HEK293 (cell line): ENCODE results near the gene MYOF.

Experiments used
- KLF16 ChIP-seq: fragments of 450-650 bp; formaldehyde crosslinking; IDR thresholded peaks from 2 replicates; pipeline ENCODE4 v1.5.1; 2017; ENCODE audit warnings: missing biosample characterization, missing genetic modification characterization
- ZNF140 ChIP-seq: fragments of 450-650 bp; formaldehyde crosslinking; IDR thresholded peaks from 2 replicates; pipeline ENCODE4 v1.5.1; 2016; ENCODE audit warnings: missing biosample characterization, missing genetic modification characterization
- ZNF274 ChIP-seq, 2 experiments: fragments of 200-500 bp in 1 of 2; fragments of 450-650 bp in 1 of 2; sonication (Bioruptor generic) in 1 of 2; formaldehyde crosslinking in 1 of 2; IDR thresholded peaks; 2 replicates each; pipeline versions ENCODE4 v1.5.1 to v1.6.1; 2014 to 2016; ENCODE audit warnings: borderline replicate concordance in 1 of 2, inconsistent platforms in 1 of 2, low read length in 1 of 2, missing biosample characterization in 1 of 2, missing genetic modification characterization in 1 of 2
- ZNF416 ChIP-seq: fragments of 450-650 bp; formaldehyde crosslinking; IDR thresholded peaks from 2 replicates; pipeline ENCODE4 v1.5.1; 2016; ENCODE audit warnings: missing biosample characterization, missing genetic modification characterization
- ZNF610 ChIP-seq: fragments of 450-650 bp; formaldehyde crosslinking; IDR thresholded peaks from 2 replicates; pipeline ENCODE4 v1.5.1; 2016; ENCODE audit warnings: missing biosample characterization, missing genetic modification characterization, borderline replicate concordance
- ZNF623 ChIP-seq: fragments of 450-650 bp; formaldehyde crosslinking; IDR thresholded peaks from 2 replicates; pipeline ENCODE4 v1.5.1; 2016; ENCODE audit warnings: missing biosample characterization, missing genetic modification characterization
- ZNF670 ChIP-seq: fragments of 450-650 bp; formaldehyde crosslinking; IDR thresholded peaks from 2 replicates; pipeline ENCODE4 v1.5.1; 2016; ENCODE audit warnings: missing biosample characterization, missing genetic modification characterization, low read depth
- TF ChIP-seq, protein P1 (sequence below): fragments of 450-650 bp; formaldehyde crosslinking; IDR thresholded peaks from 2 replicates; pipeline ENCODE4 v1.5.1; 2016; ENCODE audit warnings: missing biosample characterization, missing genetic modification characterization
- TF ChIP-seq, protein P2 (sequence below): fragments of 450-650 bp; formaldehyde crosslinking; IDR thresholded peaks from 2 replicates; pipeline ENCODE4 v1.5.1; 2016; ENCODE audit warnings: missing biosample characterization, missing genetic modification characterization, low read depth
- TF ChIP-seq, protein P3 (sequence below): fragments of 450-650 bp; formaldehyde crosslinking; IDR thresholded peaks from 2 replicates; pipeline ENCODE4 v1.5.1; 2016; ENCODE audit warnings: missing biosample characterization, missing genetic modification characterization, borderline replicate concordance
- TF ChIP-seq, protein P4 (sequence below): fragments of 450-650 bp; IDR thresholded peaks from 2 replicates; pipeline ENCODE4 v1.5.1; 2018; ENCODE audit warnings: missing biosample characterization, missing genetic modification characterization
- TF ChIP-seq, protein P5 (sequence below): fragments of 450-650 bp; formaldehyde crosslinking; IDR thresholded peaks from 2 replicates; pipeline ENCODE4 v1.5.1; 2016; ENCODE audit warnings: missing biosample characterization, missing genetic modification characterization

DNA sequence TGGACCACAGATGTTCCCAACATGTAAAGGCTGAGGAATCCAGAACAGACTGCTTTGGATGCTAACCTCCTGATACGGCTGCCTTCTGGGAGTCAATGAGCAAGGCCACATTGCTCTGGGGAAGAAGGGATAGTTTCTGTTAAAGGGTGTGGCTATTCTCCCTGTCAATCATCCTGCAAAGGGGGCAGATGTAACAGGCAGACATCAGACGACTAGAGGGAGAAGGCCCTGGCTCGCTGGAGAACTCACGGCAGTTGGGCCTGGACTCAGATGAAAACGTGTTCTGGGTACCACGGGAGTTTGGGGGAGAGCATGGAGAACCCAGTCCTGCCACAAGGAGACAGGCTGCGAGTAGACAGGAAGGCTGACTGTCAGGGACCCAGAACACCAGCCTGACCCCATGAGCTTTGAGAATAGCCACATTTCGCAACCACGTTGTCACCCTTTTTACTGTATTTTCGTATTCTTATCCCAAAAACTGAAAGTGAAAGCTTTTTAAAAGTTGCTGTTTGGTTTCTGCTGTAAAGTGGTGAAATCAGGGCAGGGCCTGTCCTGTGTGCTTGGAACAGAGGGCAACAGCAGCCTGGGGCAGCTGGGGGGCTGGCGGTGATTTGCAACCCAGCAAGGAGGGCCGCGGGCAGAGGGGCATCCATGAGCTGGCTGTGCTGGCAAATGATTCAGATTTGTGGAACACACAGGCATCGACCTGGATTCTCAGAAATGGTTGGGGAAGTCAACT, 95.3 kb downstream of the MYOF start:
- TF ChIP-seq KLF16 (tag by site-specific recombination) (no peak), ZNF416 (tag by site-specific recombination) (no peak), ZNF670 (tag by site-specific recombination) (no peak), ZNF274 (IDR thresholded peaks at IDR 0.05; ENCODE audit: low read length) (no peak), ZNF274 (tag by site-specific recombination; IDR thresholded peaks at IDR 0.05; ENCODE audit: borderline replicate concordance) (no peak), ZNF610 (tag by site-specific recombination) (no peak), ZNF140 (no peak), ZNF623 (tag by site-specific recombination) (no peak)
- TF ChIP-seq, protein P1, sequence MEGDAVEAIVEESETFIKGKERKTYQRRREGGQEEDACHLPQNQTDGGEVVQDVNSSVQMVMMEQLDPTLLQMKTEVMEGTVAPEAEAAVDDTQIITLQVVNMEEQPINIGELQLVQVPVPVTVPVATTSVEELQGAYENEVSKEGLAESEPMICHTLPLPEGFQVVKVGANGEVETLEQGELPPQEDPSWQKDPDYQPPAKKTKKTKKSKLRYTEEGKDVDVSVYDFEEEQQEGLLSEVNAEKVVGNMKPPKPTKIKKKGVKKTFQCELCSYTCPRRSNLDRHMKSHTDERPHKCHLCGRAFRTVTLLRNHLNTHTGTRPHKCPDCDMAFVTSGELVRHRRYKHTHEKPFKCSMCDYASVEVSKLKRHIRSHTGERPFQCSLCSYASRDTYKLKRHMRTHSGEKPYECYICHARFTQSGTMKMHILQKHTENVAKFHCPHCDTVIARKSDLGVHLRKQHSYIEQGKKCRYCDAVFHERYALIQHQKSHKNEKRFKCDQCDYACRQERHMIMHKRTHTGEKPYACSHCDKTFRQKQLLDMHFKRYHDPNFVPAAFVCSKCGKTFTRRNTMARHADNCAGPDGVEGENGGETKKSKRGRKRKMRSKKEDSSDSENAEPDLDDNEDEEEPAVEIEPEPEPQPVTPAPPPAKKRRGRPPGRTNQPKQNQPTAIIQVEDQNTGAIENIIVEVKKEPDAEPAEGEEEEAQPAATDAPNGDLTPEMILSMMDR: no peak
- TF ChIP-seq, protein P2, sequence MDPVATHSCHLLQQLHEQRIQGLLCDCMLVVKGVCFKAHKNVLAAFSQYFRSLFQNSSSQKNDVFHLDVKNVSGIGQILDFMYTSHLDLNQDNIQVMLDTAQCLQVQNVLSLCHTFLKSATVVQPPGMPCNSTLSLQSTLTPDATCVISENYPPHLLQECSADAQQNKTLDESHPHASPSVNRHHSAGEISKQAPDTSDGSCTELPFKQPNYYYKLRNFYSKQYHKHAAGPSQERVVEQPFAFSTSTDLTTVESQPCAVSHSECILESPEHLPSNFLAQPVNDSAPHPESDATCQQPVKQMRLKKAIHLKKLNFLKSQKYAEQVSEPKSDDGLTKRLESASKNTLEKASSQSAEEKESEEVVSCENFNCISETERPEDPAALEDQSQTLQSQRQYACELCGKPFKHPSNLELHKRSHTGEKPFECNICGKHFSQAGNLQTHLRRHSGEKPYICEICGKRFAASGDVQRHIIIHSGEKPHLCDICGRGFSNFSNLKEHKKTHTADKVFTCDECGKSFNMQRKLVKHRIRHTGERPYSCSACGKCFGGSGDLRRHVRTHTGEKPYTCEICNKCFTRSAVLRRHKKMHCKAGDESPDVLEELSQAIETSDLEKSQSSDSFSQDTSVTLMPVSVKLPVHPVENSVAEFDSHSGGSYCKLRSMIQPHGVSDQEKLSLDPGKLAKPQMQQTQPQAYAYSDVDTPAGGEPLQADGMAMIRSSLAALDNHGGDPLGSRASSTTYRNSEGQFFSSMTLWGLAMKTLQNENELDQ: no peak
- TF ChIP-seq, protein P3, sequence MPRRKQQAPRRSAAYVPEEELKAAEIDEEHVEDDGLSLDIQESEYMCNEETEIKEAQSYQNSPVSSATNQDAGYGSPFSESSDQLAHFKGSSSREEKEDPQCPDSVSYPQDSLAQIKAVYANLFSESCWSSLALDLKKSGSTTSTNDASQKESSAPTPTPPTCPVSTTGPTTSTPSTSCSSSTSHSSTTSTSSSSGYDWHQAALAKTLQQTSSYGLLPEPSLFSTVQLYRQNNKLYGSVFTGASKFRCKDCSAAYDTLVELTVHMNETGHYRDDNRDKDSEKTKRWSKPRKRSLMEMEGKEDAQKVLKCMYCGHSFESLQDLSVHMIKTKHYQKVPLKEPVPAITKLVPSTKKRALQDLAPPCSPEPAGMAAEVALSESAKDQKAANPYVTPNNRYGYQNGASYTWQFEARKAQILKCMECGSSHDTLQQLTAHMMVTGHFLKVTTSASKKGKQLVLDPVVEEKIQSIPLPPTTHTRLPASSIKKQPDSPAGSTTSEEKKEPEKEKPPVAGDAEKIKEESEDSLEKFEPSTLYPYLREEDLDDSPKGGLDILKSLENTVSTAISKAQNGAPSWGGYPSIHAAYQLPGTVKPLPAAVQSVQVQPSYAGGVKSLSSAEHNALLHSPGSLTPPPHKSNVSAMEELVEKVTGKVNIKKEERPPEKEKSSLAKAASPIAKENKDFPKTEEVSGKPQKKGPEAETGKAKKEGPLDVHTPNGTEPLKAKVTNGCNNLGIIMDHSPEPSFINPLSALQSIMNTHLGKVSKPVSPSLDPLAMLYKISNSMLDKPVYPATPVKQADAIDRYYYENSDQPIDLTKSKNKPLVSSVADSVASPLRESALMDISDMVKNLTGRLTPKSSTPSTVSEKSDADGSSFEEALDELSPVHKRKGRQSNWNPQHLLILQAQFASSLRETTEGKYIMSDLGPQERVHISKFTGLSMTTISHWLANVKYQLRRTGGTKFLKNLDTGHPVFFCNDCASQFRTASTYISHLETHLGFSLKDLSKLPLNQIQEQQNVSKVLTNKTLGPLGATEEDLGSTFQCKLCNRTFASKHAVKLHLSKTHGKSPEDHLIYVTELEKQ: no peak
- TF ChIP-seq, protein P4, sequence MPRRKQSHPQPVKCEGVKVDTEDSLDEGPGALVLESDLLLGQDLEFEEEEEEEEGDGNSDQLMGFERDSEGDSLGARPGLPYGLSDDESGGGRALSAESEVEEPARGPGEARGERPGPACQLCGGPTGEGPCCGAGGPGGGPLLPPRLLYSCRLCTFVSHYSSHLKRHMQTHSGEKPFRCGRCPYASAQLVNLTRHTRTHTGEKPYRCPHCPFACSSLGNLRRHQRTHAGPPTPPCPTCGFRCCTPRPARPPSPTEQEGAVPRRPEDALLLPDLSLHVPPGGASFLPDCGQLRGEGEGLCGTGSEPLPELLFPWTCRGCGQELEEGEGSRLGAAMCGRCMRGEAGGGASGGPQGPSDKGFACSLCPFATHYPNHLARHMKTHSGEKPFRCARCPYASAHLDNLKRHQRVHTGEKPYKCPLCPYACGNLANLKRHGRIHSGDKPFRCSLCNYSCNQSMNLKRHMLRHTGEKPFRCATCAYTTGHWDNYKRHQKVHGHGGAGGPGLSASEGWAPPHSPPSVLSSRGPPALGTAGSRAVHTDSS (tag by site-specific recombination): no peak
- TF ChIP-seq, protein P5, sequence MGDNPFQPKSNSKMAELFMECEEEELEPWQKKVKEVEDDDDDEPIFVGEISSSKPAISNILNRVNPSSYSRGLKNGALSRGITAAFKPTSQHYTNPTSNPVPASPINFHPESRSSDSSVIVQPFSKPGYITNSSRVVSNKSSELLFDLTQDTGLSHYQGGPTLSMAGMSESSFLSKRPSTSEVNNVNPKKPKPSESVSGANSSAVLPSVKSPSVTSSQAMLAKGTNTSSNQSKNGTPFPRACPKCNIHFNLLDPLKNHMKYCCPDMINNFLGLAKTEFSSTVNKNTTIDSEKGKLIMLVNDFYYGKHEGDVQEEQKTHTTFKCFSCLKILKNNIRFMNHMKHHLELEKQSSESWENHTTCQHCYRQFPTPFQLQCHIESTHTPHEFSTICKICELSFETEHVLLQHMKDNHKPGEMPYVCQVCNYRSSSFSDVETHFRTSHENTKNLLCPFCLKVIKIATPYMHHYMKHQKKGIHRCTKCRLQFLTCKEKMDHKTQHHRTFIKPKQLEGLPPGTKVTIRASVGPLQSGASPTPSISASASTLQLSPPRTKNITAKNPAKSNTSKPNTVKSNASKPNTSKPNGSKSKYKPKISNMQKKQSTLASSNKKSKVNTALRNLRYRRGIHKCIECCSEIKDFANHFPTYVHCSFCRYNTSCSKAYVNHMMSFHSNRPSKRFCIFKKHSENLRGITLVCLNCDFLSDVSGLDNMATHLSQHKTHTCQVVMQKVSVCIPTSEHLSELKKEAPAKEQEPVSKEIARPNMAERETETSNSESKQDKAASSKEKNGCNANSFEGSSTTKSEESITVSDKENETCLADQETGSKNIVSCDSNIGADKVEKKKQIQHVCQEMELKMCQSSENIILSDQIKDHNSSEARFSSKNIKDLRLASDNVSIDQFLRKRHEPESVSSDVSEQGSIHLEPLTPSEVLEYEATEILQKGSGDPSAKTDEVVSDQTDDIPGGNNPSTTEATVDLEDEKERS (tag by site-specific recombination): no peak
